Measurements from ENCODE around the gene MSANTD2.
A peak's percentile ranks its signal among the peaks of the same experiment; 100 is the strongest.

Gene MSANTD2

DNA sequence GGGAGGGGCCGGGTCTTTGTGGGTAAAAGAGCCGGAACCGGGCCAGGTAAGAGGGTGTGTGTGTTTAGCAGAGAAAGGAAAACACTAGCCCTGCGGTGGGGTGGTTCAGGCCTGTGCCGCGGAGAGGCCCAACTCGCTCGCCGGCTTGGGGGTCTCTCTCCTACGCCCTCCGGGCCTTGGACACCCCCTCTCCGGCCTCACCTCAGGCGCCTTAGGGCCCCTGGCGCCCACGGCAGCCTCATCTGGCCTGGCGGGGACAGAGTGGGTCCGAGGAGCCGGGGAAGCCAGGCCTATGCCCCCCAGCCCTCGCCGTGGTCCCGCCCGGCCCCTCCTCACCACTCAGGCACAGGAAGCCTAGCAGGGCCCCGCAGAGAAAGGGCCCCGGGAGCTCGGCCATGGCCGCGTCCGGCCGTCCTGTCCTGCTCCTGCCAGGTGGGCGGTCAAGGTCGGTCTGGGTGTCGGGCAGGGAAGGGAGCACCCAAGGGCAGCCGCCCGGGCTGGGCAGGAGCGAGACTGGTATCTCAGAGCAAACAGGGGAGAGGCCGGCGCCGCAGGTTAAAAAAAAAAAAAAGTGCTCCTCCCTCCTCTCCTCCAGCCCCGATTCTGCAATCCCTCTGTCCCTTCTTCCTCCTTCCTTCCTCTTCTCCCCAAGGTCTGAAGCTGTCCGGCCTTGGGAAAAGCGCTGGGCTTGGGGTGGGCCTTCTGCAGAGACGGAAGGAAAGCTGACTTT lies 48.3 kb downstream of the MSANTD2 start, which contains the start of gene VSIG2:
Gene VSIG2 (minus strand): TSS at position 515 of the 730 bp plus-strand sequence. CDS start 118 bp downstream, at position 397.
- DNase-seq: no peak

DNA sequence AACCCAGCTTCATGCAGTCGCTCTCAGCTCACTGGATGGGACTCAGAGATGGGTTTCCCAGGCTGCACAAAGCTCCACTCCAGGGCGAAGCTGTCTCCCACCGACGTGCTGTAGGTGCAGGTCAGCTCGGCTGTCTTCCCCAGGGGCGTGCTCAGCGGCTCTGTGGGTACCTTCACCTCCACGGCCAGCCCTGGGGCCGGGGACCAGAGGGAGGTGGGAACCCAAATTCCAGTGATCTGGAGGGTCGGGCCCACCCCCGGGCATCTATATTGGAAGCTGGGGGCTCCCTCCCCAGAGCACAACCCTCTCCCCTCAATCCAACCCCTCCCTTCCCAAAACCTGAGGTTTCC lies 48.8 kb downstream of the MSANTD2 start:
- DNase-seq: no peak

GRCh38 chr11:124749912-124750311 lies 50.3 kb downstream of the MSANTD2 start:
- no peak for DNase-seq

GRCh38 chr11:124748481-124749343 lies 51.5 kb downstream of the MSANTD2 start:
- DNase-seq: no peak

GRCh38 chr11:124748100-124748418 lies 52.1 kb downstream of the MSANTD2 start:
- no peak for DNase-seq

GRCh38 chr11:124747406-124748099 lies 52.7 kb downstream of the MSANTD2 start:
- no peak for DNase-seq

DNA sequence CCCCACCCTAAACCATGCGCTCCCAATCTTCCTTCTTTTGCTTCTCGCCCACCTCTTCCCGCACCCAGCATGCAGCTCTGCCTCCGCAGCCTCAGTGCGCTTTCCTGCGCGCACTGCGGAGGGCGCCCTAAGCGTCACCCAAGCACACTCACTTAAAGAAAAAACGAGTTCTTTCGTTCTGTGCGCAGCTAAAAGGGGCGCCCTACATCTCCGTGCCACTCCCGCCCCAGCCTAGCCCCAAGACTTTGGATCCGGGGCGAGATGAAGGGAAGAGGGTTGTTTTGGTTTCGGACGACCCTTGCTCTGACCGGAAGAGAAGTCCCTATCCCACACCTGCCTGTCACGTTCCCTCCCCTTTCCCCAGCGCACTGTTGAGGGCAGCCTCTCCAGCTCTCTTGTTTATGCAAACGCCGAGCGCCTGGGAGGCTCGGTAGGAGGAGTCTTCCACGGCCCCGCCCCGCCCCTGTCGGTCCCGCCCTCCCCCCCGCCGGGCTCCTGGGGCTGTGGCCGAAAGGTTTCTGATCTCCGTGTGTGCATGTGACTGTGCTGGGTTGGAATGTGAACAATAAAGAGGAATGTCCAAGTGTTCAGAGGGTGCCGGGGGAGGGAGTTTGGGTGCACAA lies 53.5 kb downstream of the MSANTD2 start:
- DNase-seq: peak; percentile 42

DNA sequence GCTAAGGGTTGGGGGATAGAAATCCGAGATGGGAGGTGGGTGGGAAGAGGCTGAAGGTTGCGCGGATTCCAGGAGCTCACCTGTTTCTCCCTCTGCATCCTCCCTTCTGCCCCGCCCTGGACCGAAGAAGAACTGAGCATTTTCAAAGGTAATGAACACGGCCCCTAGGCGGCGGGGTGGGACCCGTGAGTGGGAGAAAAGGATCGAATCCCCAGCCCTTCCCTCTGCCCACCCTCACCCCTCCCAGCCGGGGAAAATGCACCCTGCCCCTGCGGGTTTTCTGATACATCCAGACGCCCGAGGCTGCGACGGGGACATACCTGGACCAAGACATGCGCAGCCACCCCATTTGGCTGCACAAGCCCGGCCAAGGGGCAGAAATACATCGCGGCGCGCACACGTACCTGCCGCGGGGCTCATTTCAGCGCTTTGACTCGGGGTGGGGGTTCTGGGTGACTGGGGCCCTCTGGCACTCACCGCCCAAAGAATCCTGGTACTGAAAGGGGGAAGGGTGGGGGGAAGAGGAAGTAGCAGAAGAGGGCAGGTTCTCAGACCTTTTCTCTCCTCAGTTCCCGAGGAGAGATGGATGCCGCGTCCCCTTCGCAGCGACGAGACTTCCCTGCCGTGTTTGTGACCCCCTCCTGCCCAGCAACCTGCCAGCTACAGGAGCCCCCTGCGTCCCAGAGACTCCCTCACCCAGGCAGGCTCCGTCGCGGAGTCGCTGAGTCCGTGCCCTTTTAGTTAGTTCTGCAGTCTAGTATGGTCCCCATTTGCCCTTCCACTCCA lies 54.2 kb downstream of the MSANTD2 start:
- DNase-seq: no peak

- DNase-seq: no peak
Observed at GRCh38 chr11:124745270-124745834, 54.9 kb downstream of the MSANTD2 start.

DNA sequence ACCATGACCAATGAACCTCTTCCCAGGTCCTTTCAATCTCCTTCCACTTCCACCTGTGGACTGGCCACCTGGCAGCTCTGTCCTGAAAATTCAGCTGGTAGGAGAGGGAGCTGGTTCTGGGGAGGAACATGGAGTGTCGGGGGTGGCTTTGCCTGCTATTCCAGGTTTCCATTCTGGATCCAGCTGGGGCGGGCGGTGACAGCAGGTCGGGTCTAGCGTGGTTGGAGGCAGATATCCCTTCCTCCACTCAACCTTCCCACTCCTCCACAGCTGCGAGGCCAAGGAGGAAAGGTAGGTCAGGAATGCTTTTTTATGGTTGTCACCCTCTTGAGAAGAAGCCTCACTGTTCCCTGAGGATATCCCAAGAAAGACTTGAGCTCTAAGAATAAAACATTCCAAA lies 57.2 kb downstream of the MSANTD2 start:
- DNase-seq: no peak

- DNase-seq: no peak
Observed at GRCh38 chr11:124742555-124742954, 57.7 kb downstream of the MSANTD2 start.

DNA sequence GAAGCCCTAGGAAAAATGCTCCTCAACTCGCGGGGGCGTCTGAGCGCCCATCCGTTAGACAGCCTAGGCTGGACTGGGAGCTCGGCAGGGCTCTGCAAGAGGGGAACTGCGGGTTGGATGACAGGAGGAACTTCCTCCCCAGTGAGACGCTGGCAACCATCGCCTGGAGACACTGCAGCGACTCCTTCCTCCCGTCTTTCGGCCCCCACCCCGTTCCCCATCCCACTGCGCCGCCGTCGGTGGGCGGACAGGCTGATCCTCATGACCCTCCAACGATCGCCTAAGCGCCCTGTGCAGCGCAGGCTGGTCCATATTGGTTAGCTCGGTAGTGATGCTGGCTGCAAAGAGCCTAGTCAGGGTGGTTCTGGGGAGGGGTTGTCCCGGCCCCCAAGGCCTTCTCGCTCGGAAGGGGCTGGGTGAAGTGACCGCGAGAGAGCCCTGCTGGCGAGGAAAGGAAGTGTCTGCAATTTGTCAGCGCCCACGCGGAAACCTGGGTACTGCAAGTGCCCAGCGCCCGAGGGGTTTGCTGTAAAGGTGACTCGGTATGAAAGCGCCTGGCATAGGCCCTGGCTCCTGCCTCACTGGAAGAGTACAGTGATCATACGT lies 59.8 kb downstream of the MSANTD2 start:
- DNase-seq: peak; percentile 45

GRCh38 chr11:124739479-124740276 lies 60.5 kb downstream of the MSANTD2 start, which contains the start of gene NRGN:
Gene NRGN (plus strand): TSS chr11:124739942. CDS start chr11:124740085, 143 bp downstream.
- peak; percentile 95 for DNase-seq

DNA sequence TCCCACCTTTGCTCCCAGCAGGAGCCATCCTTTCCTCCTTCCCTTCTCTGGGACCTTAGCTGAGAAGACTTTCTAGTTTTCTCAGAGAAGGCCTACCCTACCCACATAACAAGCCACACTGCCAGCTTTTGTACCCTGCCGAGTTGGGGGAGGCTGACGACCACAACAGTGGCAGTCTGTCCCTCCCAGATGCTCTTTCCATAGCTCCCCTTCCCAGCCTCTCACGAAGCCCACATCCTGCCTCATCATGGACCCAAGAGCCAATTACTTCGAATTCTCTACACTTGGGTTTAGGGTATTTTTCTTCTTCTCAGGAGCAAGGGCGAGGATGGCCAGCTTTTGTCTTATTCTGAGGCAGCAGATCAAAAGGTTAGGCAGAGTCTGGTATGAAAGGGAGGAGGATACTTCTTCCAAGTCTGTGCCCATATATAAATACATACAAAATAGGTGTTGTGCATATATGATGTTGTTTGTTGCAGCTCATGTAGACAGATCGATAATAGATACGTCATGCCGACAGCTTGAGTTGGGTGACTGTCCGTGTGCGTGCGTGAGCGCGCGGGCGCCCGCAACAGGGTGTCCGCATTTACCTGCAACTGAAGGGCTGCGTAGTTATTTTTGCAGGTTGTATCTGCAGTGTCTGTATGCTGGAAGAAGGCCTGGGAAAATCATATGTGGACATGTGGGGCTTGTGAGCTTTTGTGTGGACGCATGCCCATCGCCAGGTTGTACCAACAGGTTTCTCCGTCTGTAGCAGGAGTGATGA lies 61.3 kb downstream of the MSANTD2 start:
- DNase-seq: no peak

DNA sequence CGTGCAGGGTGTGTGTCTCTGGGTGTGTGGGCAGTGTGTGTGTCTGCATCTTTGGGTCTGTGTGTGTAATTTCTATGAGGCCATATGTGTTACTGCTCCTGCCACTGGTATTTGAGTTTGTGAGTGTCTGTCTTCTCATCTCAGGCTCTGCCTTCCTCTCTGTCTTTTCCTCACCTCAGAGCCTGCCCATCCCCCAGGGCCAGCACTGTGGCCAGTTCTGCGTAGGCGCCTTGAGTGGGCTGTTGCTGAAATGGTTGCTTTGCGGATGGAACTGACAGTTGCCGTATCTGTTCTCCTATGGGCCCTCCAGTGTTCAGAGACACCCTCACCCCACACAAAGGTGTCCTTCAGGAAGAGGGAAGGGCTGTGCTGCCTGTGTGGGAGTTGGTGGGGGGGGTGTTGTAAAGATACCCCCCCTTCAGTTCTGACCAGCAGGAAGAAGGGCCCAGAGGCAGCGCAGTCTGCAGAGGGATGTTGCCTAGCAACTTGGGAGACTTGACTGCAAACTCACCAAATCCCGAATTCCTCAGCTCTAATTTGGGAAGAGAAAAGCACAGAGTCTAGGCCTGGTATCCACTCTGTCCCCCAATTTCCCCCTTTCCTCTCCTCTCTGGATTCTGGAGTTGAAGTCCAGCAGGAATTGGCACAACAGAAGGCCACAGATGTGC lies 62.4 kb downstream of the MSANTD2 start:
- DNase-seq: no peak

DNA sequence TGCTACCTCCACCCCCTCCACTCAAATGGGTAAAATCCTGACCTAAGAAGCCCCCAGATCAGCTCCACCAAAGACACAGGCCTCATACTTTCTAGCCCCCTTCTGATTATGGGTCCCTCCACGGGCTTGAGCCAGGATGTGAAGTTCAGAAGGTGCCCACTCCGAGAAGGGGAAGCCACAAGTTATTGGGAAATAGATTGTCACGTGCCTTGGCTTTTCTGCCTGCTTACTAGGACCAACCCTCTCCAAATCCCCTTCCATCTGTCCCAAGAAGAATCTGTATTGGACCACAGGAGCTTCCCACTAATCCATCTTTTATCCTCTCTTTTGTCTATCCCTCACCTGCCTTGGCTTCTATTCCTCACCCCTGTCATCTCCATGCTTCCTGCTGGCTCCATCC lies 63.5 kb downstream of the MSANTD2 start:
- DNase-seq: no peak

- no peak for DNase-seq
Observed at GRCh38 chr11:124732230-124732629, 68.0 kb downstream of the MSANTD2 start.

- DNase-seq: no peak
Observed at GRCh38 chr11:124729571-124729970, 70.6 kb downstream of the MSANTD2 start.

DNA sequence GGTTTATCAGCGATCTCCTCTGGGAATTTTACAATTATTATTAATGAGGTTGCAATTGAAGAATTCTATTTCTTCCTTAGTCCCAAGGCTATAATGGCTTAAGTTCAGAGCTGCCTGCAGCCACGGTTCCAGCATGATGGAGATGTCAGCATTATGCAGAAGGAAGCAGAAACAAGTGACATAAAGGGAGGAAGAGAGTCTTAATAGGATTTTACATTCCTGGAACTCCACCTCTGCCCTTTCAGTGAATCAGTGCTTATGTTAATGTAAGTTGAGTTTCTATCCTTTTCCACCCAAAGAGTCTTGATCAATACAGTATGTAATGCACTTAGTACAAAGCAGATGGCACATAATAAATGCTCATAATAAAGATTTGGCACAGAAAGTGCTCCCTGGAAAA lies 72.1 kb downstream of the MSANTD2 start:
- no peak for DNase-seq

All from NCI-H1092 treated with DMSO at 0.1 percent for 48 hours (cell line).